Activated naive CD8-positive, alpha-beta T cell treated with anti-CD3 and anti-CD28 coated beads for 36 hours (primary cell): ENCODE results near the gene PSMB10. TPM values are rescaled to one million over a fixed set of nuclear protein-coding genes. Genes with fewer than 3 reads are reported as not detected.

Source experiments
- total RNA-seq, 2 experiments: library from RNA; stranded (reverse); gene quantifications; one replicate each; pipeline ENCODE4 v1.2.3, GENCODE V29; 2021

Gene PSMB10
- total RNA-seq, 2 experiments from 2014 or later, result 220 to 235 TPM

Other genes starting within 250 kb of the PSMB10 start
- gene GFOD2, start 217.5 kb downstream of the PSMB10 start, total RNA-seq, result 10 to 100 TPM; 13.1 to 14.0 TPM
- gene RANBP10, start 130.3 kb downstream of the PSMB10 start, total RNA-seq, result 10 to 100 TPM; 16.1 to 16.2 TPM
- under 1 TPM; 0.70 to 0.72 TPM for gene TSNAXIP1, start 130.0 kb downstream of the PSMB10 start, total RNA-seq
- 10 to 100 TPM; 45.9 to 47.5 TPM for gene THAP11, start 94.5 kb downstream of the PSMB10 start, total RNA-seq
- gene NUTF2, start 89.9 kb downstream of the PSMB10 start, total RNA-seq, result 100 to 1,000 TPM; 174 to 181 TPM
- gene CENPT, start 89.2 kb downstream of the PSMB10 start, total RNA-seq, result 10 to 100 TPM; 42.2 to 42.4 TPM
- 100 to 1,000 TPM in 1 of 2 experiments, 10 to 100 TPM in 1; 99.6 to 102 TPM for gene EDC4, start 63.8 kb downstream of the PSMB10 start, total RNA-seq
- not detected for gene NRN1L, start 52.0 kb downstream of the PSMB10 start, total RNA-seq
- gene PSKH1, start 43.6 kb downstream of the PSMB10 start, total RNA-seq, result 10 to 100 TPM in 1 of 2 experiments, 1 to 10 TPM in 1; 9.9 to 10.6 TPM
- gene CTRL, start 5.0 kb downstream of the PSMB10 start, total RNA-seq, result 1 to 10 TPM; 6.2 to 6.8 TPM
- 10 to 100 TPM; 11.3 to 11.4 TPM for gene LCAT, start 7.3 kb upstream of the PSMB10 start, total RNA-seq
- 10 to 100 TPM; 27.4 to 29.5 TPM for gene SLC12A4, start 31.8 kb upstream of the PSMB10 start, total RNA-seq
- gene DPEP3, start 43.6 kb upstream of the PSMB10 start, total RNA-seq, result under 1 TPM; 0.29 to 0.42 TPM
- 1 to 10 TPM; 1.8 to 2.7 TPM for gene DPEP2, start 62.6 kb upstream of the PSMB10 start, total RNA-seq
- not detected for gene DPEP2NB, start 79.1 kb upstream of the PSMB10 start, total RNA-seq
- 10 to 100 TPM; 32.0 to 32.3 TPM for gene DDX28, start 86.4 kb upstream of the PSMB10 start, total RNA-seq
- gene DUS2, start 86.4 kb upstream of the PSMB10 start, total RNA-seq, result 10 to 100 TPM; 34.6 to 39.1 TPM
- 10 to 100 TPM; 76.3 to 79.2 TPM for gene NFATC3, start 148.5 kb upstream of the PSMB10 start, total RNA-seq